HG03175 (cell line): ENCODE measurements around the gene F13B.
A peak's percentile ranks its signal among the peaks of the same experiment; 100 is the strongest.
"Not testable (repeated sequence)": the region's sequence is repeated elsewhere in the genome, so short reads cannot be mapped to it uniquely, and the experiment has no call there.

ENCODE experiments used
- ATAC-seq: cut with Tn5 transposase; IDR thresholded peaks from one replicate; pipeline ENCODE4 v1.9.1; 2021; ENCODE audit warnings: mild to moderate bottlenecking, moderate library complexity; ENCODE audit not compliant: unreplicated experiment

The F13B gene, protein sequence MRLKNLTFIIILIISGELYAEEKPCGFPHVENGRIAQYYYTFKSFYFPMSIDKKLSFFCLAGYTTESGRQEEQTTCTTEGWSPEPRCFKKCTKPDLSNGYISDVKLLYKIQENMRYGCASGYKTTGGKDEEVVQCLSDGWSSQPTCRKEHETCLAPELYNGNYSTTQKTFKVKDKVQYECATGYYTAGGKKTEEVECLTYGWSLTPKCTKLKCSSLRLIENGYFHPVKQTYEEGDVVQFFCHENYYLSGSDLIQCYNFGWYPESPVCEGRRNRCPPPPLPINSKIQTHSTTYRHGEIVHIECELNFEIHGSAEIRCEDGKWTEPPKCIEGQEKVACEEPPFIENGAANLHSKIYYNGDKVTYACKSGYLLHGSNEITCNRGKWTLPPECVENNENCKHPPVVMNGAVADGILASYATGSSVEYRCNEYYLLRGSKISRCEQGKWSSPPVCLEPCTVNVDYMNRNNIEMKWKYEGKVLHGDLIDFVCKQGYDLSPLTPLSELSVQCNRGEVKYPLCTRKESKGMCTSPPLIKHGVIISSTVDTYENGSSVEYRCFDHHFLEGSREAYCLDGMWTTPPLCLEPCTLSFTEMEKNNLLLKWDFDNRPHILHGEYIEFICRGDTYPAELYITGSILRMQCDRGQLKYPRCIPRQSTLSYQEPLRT

DNA sequence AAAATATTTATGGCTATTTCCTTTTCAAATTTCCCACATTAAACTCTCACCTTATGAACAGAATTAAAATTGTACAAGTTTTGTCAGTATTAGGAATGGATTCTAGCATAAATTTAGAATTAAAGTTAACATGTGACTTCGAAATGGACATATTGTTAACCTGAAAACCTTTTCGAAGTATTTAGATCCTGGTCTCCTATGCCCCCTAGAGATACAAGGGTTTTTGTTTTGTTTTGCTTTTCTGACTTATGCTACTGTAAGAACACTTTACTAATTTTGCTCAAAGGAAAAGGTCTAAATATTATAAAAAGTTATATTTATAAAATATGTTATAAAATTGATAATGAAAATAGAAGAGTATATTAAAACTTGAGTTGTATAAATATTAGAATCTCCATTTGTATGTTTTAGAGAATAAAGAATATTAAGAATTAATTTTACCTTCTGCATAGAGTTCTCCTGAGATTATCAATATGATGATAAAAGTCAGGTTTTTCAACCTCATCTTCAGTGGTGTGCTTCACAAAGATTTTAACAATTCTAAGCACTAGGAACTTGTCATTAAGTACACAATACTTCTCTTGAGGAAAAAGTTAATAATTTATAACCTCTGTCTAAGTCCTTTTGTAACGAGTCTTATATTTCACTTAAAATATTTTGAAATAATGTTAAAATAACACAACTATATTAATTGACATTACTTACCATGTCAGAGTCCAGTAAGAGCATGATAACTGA, at the start of gene F13B:
F13B (minus strand) TSS at position 542 of the 738 bp plus-strand sequence; CDS start at position 505, 37 bp downstream.
- ATAC-seq = no peak

DNA sequence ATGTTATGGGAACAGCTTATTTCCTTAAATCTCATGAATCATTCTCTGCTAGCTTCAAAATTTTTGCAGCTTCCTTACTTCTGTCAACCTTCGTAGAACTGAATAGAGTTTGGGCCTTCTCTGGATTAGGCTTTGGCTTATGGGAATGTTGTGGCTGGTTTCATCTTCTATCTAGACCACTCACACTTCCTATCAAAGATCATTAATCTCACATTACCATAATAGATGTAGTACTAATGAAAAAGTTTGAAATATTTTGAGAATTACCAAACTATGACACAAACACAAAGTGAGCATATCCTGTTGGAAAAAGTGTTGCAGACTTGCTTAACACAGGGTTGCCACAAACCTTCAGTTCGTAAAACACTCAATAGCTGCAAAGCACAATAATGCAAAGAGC, 49.1 kb upstream of the F13B start:
- ATAC-seq = no peak

GRCh38 chr1:197106869-197107268, 39.8 kb upstream of the F13B start:
- ATAC-seq = no peak

DNA sequence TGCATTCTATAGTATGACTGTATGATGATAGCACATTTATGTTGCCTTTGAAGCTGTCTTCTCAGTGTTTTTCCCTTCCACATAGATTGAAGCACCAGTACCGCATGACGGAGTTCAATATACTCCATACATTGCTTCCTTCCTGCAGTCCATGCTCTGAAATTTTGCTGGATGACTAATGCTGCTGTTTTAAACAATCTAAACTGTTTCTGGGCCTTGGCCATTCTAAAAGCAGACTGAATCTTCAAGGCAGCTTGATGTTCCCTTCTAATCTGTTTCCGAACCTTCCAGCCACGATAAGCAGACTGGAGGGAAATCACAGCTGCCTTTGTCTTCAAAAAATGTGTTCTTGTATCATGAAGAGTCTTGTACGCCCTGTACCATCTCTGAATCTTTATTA, 36.2 kb upstream of the F13B start:
- ATAC-seq = no peak

DNA sequence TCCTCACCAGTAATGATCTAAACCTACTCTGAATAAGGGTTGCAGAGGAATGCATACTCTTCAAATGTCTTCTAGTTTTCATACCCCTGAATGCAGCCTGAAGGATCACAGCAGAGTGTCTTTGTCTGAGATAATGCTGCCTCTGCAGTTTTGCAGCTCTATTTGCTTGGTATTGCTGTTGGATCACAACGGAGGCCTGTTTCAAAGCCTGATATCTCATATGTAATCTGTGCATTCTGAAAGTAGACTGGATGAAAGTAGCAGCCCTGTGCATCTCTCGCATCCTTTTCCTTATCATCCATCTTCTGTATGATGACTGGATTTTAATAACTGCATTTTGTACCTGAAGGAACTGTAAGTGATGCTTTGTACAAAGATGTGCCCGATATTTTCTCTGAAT, 34.9 kb upstream of the F13B start:
- no peak for ATAC-seq

GRCh38 chr1:197100677-197101076, 33.6 kb upstream of the F13B start:
- ATAC-seq = no peak

DNA sequence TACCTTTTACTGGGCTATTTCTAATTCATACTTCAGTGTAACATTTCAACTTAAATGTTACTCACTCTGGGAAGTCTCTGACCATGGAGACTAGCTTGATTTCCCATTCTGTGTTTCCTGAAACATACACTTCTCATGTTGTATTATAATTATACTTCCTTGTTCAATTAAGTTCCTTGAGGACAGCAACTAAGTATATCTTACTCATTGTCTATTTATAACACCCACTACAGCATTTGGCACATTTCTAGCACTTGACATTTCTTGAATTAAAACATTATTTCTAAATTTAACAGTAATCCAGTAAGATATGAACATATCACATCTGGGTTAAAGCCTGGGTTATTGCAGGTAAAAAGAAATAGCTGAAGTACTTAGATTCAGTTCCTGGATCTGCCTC, 32.4 kb upstream of the F13B start:
- ATAC-seq = no peak

DNA sequence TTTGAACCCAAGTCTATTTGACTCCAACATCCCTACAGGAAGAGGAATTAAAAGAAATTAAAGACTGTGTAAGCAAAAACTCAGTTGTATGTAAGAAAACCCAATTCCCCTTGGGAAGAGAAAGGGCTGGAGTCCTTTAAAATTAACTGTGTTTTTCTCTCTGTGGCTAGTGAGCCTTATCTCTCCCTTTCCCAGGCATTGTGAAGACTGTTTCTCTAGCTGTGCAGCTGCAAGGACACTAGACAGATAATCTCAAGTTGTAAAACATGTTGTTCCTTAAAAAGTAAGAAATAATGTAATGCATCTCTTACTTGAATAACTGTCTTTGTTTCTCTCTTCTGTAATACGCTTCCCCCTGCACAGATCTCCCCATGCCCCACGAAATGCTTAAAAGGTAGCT, 29.9 kb upstream of the F13B start:
- not testable (repeated sequence) for ATAC-seq

DNA sequence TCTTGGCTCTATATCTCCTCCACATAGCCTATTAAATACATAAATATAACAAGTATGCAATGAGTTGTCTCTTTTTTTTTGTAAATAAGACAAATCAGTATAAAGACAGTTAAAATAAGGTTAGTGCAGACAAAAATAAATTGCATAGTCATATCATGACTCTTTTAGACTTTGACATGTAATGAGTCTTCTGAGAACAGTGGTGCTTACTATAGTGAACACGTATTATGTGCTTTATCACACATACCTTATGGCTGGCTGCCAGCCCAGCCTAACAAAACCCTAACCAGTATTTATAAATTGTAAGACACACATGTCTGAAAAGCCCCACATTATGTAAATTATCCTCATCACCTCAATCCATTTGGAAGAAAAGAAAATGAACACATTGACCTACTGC, 29.1 kb upstream of the F13B start:
- no peak for ATAC-seq

GRCh38 chr1:197093226-197093885, 26.3 kb upstream of the F13B start:
- ATAC-seq = no peak

DNA sequence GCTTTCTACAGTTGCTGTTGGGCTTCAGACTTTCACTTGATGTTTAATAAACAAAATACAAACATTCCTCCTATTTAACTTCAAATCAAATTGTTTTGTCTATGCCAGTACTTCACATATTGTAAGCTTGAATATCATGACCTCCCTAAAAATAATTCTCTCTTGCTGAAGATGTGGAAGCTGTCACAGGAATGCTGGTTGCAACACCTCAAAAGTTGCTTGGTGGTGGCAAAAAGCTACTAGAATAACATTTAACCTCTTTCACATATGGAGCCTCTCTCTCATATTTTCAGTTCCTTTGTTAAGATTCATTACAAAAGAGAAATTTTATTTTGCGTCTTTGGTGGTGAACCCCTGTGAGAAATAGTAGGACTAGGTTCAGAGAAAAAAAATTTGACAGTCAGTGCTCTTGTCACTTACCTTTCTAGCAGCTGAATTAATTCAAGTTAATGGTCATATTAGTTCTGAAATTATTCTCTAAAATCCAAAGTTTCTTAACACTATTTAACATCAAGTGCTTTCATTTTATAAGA, 25.5 kb upstream of the F13B start:
- no peak for ATAC-seq

DNA sequence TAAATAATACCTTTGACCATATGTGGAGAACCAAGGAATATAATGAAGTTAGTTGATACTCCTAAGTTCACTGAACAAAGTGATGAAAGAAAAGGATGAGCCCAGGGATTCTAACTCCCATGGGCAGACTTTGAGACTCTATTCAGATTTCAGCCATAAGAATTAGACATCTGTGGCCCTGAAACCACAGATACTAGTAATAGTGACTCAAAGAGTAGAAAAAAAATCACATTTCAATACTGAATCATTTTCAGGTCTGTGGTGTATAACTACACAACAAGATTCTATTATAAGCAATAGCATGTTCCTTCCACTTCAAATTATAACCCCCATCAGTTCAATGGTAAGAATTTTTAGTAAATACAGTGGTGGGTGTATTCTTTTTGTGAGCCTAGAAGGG, 16.4 kb upstream of the F13B start:
- no peak for ATAC-seq

DNA sequence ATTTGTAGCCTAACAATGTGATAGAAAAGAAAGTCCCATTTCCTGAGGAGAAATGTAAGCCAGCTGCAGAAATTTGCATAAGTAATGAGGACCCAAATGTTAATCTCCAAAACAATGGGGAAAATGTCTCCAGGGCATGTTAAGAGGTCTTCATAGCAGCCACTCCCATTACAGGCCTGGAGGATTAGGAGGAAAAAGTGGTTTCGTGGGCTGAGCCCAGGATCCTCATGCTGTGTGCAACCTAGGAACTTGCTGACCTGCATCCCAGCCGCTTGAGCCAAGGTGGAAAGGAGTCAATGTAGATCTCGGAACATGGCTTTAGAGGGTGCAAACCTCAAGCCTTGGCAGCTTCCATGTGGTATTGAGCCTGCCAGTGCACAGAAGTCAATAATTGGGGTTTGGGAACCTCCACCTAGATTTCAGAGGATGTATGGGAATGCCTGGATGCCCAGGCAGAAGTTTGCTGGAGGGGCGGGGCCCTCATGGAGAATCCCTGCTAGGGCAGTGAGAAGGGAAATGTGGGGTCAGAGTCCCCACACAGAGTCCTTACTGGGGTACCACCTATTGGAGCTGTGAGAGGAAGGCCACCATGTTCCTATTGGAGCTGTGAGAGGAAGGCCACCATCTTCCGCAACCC, 14.2 kb upstream of the F13B start:
- ATAC-seq = no peak

DNA sequence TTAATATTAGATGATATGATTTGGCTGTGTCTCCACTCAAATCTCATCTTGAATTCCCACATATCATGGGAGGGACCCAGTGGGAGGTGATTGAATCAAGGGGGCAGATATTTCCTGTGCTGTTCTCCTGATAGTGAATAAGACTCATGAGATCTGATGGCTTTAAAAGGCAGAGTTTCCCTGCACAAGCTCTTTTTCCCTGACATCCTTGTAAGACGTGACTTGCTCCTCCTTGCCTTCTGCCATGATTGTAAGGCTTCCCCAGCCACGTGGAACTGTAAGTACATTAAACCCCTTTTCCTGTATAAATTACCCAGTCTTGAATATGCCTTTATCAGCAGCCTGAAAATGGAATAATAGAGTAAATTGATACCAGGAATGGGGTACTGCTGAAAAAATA, 13.3 kb upstream of the F13B start:
- no peak for ATAC-seq

DNA sequence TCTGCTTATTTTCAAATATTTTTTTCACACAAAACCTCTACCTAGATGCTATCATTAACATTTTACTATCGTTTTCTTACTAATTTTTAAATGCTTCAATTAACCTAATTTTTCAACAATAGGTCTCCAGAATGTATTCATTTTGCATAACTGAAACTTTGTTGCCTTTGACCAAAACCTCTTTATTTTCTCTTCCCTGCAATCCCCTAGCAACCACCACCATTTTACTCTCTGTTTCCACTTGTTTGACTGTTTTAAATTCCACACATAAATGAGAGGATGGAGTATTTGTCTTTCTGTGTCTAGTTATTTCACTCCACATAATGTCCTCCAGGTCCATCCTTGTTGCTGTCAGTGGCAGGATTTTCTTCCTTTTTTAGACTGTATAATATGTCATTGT, 9.5 kb upstream of the F13B start:
- no peak for ATAC-seq

DNA sequence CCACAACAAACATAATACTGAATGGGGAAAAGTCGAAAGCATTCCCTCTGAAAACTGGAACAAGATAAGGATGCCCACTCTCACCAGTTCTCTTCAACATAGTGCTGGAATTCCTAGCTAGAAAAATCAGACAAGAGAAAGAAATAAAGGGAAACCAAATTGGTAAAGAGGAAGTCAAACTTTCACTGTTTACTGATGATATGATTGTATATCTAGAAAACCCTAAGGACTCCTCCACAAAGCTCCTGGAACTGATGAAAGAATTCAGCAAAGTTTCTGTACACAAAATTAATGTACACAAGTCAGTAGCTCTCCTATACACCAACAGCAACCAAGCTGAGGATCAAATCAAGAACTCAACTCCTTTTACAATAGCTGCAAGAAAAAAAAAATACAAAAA, 6.9 kb upstream of the F13B start:
- ATAC-seq = no peak

DNA sequence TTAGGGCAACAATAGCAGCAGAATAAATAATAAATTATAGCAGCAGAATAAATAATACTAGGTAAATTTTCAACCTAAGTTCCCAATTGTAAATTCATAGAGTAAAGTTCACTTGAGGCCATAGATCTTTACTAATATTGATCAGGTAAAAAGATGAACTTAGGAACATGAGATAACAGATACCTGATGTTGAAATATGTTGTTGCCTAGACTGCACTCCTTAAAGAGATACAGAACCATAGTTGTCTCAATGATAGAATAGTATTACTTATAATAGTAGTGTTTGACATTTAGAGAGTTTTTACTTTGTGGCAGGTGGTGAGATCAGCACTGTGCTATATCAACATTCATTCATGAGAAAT, 378 bp upstream of the F13B start:
- ATAC-seq = no peak

DNA sequence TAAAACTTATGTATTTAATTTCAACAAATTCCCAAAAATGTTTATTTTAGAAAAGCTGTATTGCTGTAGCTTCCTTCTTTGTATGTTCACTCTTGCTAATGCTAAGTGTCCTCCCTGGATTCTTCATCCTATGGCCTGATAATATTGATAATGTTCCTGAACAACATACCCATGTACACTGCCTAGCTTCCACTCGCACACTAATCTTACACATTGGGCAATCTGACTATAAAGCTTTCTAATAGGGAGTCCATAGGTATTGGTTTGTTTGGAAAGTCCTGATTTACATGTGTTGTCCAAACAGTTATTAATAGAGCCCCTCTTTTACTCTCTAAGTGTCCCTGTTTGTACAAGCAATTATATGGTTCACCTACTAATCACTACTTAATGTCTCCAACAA, 783 bp downstream of the F13B start:
- no peak for ATAC-seq

DNA sequence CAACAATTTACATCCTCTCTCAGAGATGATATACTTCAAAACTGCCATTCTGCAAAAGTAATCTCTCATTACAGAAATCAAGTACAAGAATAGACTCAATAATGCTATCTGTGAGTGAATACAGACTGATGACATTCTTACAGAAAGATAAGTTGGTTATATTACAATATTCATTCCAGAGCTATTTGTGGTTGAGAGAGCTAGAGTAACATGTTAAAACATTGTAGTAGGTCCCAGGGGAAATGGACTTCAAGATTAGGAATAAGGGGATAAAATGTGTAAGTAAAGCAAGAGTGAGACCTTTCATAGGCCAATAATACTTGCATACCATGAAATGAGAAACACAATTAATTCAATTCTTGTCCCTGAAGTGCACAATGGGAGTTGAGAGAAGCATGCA, 1.5 kb downstream of the F13B start:
- no peak for ATAC-seq

DNA sequence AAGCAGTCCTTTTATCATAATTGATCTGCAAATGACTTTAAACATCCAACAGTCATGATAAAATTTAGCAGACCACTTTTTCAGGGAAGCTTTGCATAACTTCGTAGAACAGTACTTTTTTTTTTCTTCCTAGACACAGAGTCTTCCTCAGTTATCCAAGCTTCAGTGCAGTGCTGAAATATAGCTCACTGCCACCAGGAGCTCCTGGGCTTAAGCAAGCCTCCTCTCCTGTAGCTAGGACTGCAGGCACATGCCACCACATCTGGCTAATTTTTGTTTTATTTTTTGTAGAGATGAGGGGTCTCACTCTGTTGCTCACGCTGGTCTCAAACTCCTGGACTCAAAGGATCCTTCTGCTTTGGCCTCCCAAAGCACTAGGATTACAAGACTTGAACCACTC, 3.8 kb downstream of the F13B start:
- no peak for ATAC-seq

DNA sequence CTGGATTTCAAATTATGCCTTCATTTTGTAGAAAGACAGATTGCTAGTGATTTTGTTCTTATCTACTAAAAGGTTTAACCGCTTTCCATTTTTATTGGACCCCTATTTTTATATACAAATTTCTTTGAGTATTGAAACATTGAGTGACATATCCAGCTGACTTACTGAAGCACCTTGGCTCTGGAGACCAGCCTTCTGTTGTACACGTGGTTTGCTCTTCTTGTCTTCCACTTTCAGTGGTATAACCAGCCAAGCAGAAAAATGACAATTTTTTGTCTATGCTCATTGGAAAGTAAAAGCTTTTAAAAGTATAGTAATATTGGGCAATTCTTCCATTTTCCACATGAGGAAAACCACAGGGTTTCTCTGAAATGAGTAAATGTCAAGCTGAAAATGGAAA, 4.4 kb downstream of the F13B start:
- ATAC-seq = peak; percentile 85
